Liver (tissue), 3 donors: Measurements from ENCODE around the gene TCERG1L.

Source experiments
- HNF4G ChIP-seq: IDR thresholded peaks from 2 replicates; pipeline ENCODE4 v1.6.1; 2016; ENCODE audit warnings: antibody characterized with exemption
- TF ChIP-seq, protein P1 (sequence below): fragments of 150-350 bp; IDR thresholded peaks from 2 replicates; pipeline ENCODE4 v1.5.1; 2017; ENCODE audit warnings: improper control_type of control experiment, low read depth, low read length; ENCODE audit not compliant: missing input control
- donor health status: healthy.
- donor health status: healthy.

DNA sequence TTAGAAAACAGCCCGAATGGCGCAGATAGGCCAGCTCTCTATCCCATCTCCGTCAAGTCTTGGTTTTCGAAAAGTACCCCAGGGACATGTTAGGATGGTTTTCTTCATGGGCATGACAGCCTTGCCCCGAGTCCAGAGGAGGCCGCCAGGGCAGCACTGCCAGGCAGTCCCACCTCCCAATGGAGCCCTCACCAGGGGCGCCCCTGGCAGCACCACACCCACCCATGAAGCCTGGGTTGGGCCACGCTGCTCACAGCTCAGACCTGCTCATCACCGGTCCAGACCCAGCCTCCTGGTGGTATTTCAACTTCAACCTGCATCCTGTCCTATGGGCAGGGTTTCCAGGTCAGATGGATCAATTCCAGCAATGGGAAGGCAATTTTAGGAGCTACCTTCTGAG is 53.3 kb downstream of the TCERG1L start:
- TF ChIP-seq, protein P1, sequence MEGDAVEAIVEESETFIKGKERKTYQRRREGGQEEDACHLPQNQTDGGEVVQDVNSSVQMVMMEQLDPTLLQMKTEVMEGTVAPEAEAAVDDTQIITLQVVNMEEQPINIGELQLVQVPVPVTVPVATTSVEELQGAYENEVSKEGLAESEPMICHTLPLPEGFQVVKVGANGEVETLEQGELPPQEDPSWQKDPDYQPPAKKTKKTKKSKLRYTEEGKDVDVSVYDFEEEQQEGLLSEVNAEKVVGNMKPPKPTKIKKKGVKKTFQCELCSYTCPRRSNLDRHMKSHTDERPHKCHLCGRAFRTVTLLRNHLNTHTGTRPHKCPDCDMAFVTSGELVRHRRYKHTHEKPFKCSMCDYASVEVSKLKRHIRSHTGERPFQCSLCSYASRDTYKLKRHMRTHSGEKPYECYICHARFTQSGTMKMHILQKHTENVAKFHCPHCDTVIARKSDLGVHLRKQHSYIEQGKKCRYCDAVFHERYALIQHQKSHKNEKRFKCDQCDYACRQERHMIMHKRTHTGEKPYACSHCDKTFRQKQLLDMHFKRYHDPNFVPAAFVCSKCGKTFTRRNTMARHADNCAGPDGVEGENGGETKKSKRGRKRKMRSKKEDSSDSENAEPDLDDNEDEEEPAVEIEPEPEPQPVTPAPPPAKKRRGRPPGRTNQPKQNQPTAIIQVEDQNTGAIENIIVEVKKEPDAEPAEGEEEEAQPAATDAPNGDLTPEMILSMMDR: no peak
- TF ChIP-seq HNF4G: no peak
